Measurements from ENCODE around the gene TSPAN9.

GRCh38 chr12:3144495-3144894 is 67.3 kb downstream of the TSPAN9 start:
- TF ChIP-seq CTCF (IDR thresholded peaks at IDR 0.05) (no peak), POLR2A (IDR thresholded peaks at IDR 0.05) (no peak)

All from heart left ventricle (tissue), 13 donors.